Measurements from ENCODE around the gene TAX1BP1. TPM values are rescaled to one million over a fixed set of nuclear protein-coding genes. Genes with fewer than 3 reads are reported as not detected.

TAX1BP1 gene
- total and polyA plus RNA-seq, 2 experiments from 2014 or later, result 47.6 to 91.4 TPM

DNA sequence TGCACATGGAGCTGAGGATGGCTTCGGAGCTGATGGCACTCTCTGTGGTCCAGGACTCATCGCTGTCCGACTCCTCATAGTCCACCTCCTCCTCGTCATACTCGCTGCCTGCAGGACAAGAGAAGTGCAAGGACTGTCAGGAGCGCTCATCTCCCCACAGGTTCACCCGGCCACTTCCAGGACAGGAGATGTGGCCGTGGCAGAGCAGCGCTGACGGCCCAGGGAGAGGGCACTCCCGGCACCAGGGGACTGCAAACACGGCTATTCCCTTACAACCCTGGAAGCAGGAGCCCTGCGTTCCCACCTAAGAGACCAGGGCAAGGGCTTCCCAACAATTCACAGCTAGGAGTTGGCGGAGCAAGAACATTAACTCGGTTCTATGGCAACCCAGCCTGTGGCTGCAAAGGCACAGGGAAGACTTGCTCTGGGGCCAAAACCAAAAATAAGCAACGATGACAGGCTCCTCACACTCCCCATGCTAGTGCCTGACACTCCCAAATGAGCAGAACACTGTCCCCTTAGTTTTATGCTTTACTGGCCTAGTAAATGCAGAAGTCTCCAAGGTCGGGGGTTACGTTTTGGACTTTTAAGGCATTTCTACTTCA lies 100.9 kb downstream of the TAX1BP1 start:
- Histone ChIP-seq H3K4me1 (ENCODE audit: low read depth) (no peaks in the 10 kb centered on the region), H3K9me3 (ENCODE audit: low read depth) (no peaks in the 10 kb centered on the region), H3K27me3 (no peaks in the 10 kb centered on the region), H3K27ac (no peak overlapping the region), H3K36me3 (no peaks in the 10 kb centered on the region), H3K4me3 (no peak overlapping the region)
- TF ChIP-seq CTCF (IDR thresholded peaks at IDR 0.05; ENCODE audit: low read depth, low read length), result no peak
- no peak for DNase-seq (ENCODE audit: low read depth in 1 of 2, low spot score in 1 of 2)

GRCh38 chr7:27842094-27842692 lies 102.2 kb downstream of the TAX1BP1 start:
- no peaks in the 10 kb centered on the region for H3K4me1 ChIP-seq (ENCODE audit: low read depth)
- no peak for DNase-seq (ENCODE audit: low read depth in 1 of 2, low spot score in 1 of 2)
- H3K36me3 ChIP-seq, result no peaks in the 10 kb centered on the region
- no peaks in the 10 kb centered on the region for H3K9me3 ChIP-seq (ENCODE audit: low read depth)
- no peak for TF ChIP-seq CTCF (IDR thresholded peaks at IDR 0.05; ENCODE audit: low read depth, low read length)
- no peak overlapping the region for H3K4me3 ChIP-seq
- no peaks in the 10 kb centered on the region for H3K27me3 ChIP-seq
- no peak overlapping the region for H3K27ac ChIP-seq

GRCh38 chr7:27842851-27843250 lies 102.9 kb downstream of the TAX1BP1 start:
- Histone ChIP-seq H3K27ac (no peak overlapping the region), H3K4me3 (no peak overlapping the region), H3K36me3 (no peaks in the 10 kb centered on the region), H3K27me3 (no peaks in the 10 kb centered on the region), H3K9me3 (ENCODE audit: low read depth) (no peaks in the 10 kb centered on the region), H3K4me1 (ENCODE audit: low read depth) (no peaks in the 10 kb centered on the region)
- no peak for DNase-seq (ENCODE audit: low read depth in 1 of 2, low spot score in 1 of 2)
- TF ChIP-seq CTCF (IDR thresholded peaks at IDR 0.05; ENCODE audit: low read depth, low read length), result no peak

DNA sequence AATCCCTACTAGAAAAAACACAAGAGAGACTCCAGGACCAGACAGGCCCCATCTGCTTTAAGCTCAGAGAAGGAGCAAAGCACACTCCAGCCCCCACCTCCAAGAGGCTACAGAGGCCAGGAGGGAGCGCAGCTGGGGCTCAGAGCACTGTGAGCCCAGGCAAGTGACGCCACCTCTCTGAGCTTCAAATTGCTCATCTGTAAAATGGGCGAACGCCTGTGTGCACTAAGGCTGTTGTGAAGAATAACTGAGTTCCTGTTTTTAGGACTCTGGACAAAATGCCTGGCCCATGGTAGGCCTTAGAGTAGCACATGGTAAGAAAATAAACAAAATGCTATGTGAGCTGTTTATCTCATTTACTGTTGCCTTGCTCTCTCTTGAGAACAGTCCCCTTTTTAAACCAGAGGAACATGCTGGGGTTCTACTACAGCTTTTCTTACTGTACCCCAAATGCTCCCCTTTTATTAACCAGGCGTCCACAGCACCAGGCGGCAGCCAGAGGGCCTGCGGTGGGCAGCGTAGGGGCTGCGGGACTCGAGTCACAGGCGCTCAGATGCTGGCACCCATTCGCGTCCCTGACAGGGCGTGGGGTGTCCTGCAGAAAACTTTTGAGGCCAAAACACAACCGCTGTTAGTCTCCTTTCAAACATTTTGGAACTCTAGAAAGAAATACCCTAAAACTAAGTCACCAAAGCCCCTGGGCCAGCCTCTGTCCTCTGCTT lies 103.8 kb downstream of the TAX1BP1 start:
- TF ChIP-seq CTCF (IDR thresholded peaks at IDR 0.05; ENCODE audit: low read depth, low read length), result no peak
- Histone ChIP-seq H3K27ac (no peak overlapping the region), H3K27me3 (no peaks in the 10 kb centered on the region), H3K4me3 (no peak overlapping the region), H3K9me3 (ENCODE audit: low read depth) (no peaks in the 10 kb centered on the region), H3K36me3 (no peaks in the 10 kb centered on the region), H3K4me1 (ENCODE audit: low read depth) (no peaks in the 10 kb centered on the region)
- DNase-seq (ENCODE audit: low read depth in 1 of 2, low spot score in 1 of 2), result no peak

DNA sequence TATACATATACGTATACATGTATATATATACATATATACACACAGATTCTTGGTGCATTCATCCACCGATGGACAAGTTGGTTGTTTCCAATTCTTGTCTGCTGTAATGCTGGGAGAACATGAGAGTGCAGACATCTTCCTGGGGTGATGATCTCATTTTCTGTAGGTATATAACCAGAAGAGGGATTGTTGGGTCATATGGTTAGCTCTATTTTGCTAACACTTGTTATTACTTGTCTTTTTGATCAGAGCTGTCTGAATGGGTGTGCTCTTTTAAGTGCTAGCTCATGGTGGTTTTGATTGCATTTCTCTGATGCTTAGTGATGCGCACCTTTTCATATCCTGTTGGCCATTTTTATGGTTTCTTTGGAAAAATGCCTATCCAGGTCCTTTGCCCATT lies 106.4 kb downstream of the TAX1BP1 start:
- DNase-seq (ENCODE audit: low read depth in 1 of 2, low spot score in 1 of 2), result no peak
- Histone ChIP-seq H3K27ac (no peak overlapping the region), H3K4me1 (ENCODE audit: low read depth) (no peaks in the 10 kb centered on the region), H3K9me3 (ENCODE audit: low read depth) (no peaks in the 10 kb centered on the region), H3K27me3 (no peaks in the 10 kb centered on the region), H3K4me3 (no peak overlapping the region), H3K36me3 (no peaks in the 10 kb centered on the region)
- no peak for TF ChIP-seq CTCF (IDR thresholded peaks at IDR 0.05; ENCODE audit: low read depth, low read length)
